B cell (primary cell): Measurements from ENCODE around the gene ADARB2.

ENCODE experiments used
- CTCF ChIP-seq: fragments of 200-600 bp; IDR thresholded peaks from one replicate; pipeline ENCODE4 v1.8.0; 2022; ENCODE audit warnings: antibody characterized with exemption, mild to moderate bottlenecking
- EZH2 ChIP-seq: IDR thresholded peaks from 2 replicates; pipeline ENCODE4 v1.6.1; 2012; ENCODE audit warnings: borderline replicate concordance, low read depth, mild to moderate bottlenecking, moderate library complexity, low read length; ENCODE audit not compliant: insufficient read depth, poor library complexity, severe bottlenecking

GRCh38 chr10:1523221-1523620 is 214.1 kb downstream of the ADARB2 start:
- TF ChIP-seq CTCF (no peak), EZH2 (no peak)
